Endothelial cell of umbilical vein (primary cell): ENCODE data around the gene PRR36. TPM values are rescaled to one million over a fixed set of nuclear protein-coding genes. Genes with fewer than 3 reads are reported as not detected.

Source experiments
- BruUV-seq: library from RNA; stranded (reverse); fragments of 400-500 nt; replicated peaks from 2 replicates; lab custom pipeline; 2021; lab: Mats Ljungman, UMichigan
- CTCF ChIA-PET: fragments of 300-600, 350-600 bp; sonication (Branson Sonifier 250); formaldehyde crosslinking; loops from one replicate; lab custom pipeline; 2021; ENCODE audit warnings: antibody characterized with exemption, inconsistent platforms; lab: Charles Lee
- POLR2A ChIA-PET: fragments of 300-600, 350-600 bp; sonication (Branson Sonifier 250); formaldehyde crosslinking; loops from one replicate; lab custom pipeline; 2021; ENCODE audit warnings: antibody characterized with exemption, inconsistent platforms; lab: Charles Lee
- DNase-seq: peaks from one replicate; pipeline ENCODE4 v3.0.0-alpha.2; 2011; ENCODE audit warnings: low read depth, low spot score
- FAIRE-seq: peaks from 2 replicates; lab custom pipeline; 2011; peaks lifted over from hg19 to GRCh38; lab: Jason Lieb, UNC
- H2AFZ ChIP-seq: 2 replicates; pipeline ENCODE4 v1.6.0; 2012; ENCODE audit warnings: low read depth, low read length, control low read depth, inconsistent platforms
- H3K27ac ChIP-seq: 2 replicates; pipeline ENCODE4 v1.5.1; 2011; ENCODE audit warnings: low read depth, mild to moderate bottlenecking, control low read depth, low read length, moderate library complexity; ENCODE audit not compliant: insufficient read depth
- H3K27me3 ChIP-seq, 2 experiments: 2 replicates each; pipeline versions ENCODE4 v1.6.0 to v1.6.1; 2011; ENCODE audit warnings: low read length in 2 of 2, mixed read lengths in 1 of 2; ENCODE audit not compliant: control insufficient read depth in 2 of 2, insufficient read depth in 2 of 2
- H3K36me3 ChIP-seq, 2 experiments: 2 replicates in 1 of 2; 3 replicates in 1 of 2; pipeline ENCODE4 v1.5.1; 2011; ENCODE audit warnings: low read length in 2 of 2, mild to moderate bottlenecking in 1 of 2, moderate library complexity in 1 of 2; ENCODE audit not compliant: control insufficient read depth in 2 of 2, insufficient read depth in 2 of 2; ENCODE audit errors: extremely low read depth in 1 of 2
- H3K4me1 ChIP-seq: 3 replicates; pipeline ENCODE4 v1.5.1; 2011; ENCODE audit warnings: mild to moderate bottlenecking, low read length; ENCODE audit not compliant: control insufficient read depth, insufficient read depth; ENCODE audit errors: extremely low read depth
- H3K4me2 ChIP-seq: 2 replicates; pipeline ENCODE4 v1.6.1; 2011; ENCODE audit warnings: low read length, control low read depth, mixed read lengths; ENCODE audit not compliant: insufficient read depth
- H3K4me3 ChIP-seq, 3 experiments: fragments of 200-600 bp in 1 of 3; sonication (generic), shearing (Covaris generic) in 1 of 3; replicated peaks in 1 of 3; 2 replicates each; pipeline ENCODE4 v1.5.1; 2011 to 2016; ENCODE audit warnings: control low read depth in 3 of 3, low read length in 3 of 3, mild to moderate bottlenecking in 2 of 3, inconsistent platforms in 1 of 3, low read depth in 1 of 3, moderate library complexity in 1 of 3; ENCODE audit not compliant: insufficient read depth in 1 of 3
- H3K79me2 ChIP-seq: 2 replicates; pipeline ENCODE4 v1.6.0; 2012; ENCODE audit warnings: low read length, inconsistent platforms; ENCODE audit not compliant: control insufficient read depth, insufficient read depth
- H3K9ac ChIP-seq: replicated peaks from 2 replicates; pipeline ENCODE3; 2011; ENCODE audit warnings: low read length, control low read depth; ENCODE audit not compliant: insufficient read depth; ENCODE audit errors: extremely low read depth
- H3K9me1 ChIP-seq: replicated peaks from 3 replicates; pipeline ENCODE4 v1.6.0; 2011; ENCODE audit warnings: mild to moderate bottlenecking, low read length; ENCODE audit not compliant: control insufficient read depth, insufficient read depth; ENCODE audit errors: extremely low read depth
- H3K9me3 ChIP-seq: replicated peaks from 2 replicates; pipeline ENCODE4 v1.5.1; 2012; ENCODE audit warnings: low read length, inconsistent platforms; ENCODE audit not compliant: control insufficient read depth, insufficient read depth
- H4K20me1 ChIP-seq: replicated peaks from 2 replicates; pipeline ENCODE3; 2011; ENCODE audit warnings: mild to moderate bottlenecking, low read length; ENCODE audit not compliant: control insufficient read depth, insufficient read depth; ENCODE audit errors: extremely low read depth
- CTCF ChIP-seq, 2 donors: IDR thresholded peaks; 1 replicate in 1 of 2; 2 replicates in 1 of 2; pipeline ENCODE4 v1.5.1; 2011; ENCODE audit warnings: low read length in 2 of 2, mild to moderate bottlenecking in 2 of 2, moderate library complexity in 2 of 2, control low read depth in 1 of 2, inconsistent platforms in 1 of 2, low read depth in 1 of 2; ENCODE audit not compliant: insufficient read depth in 1 of 2; ENCODE audit errors: extremely low read depth in 1 of 2
- EZH2 ChIP-seq: IDR thresholded peaks from 2 replicates; pipeline ENCODE4 v1.6.1; 2012; ENCODE audit warnings: borderline replicate concordance, low read depth, mild to moderate bottlenecking, moderate library complexity, low read length, inconsistent platforms; ENCODE audit not compliant: severe bottlenecking
- FOS ChIP-seq: IDR thresholded peaks from 2 replicates; pipeline ENCODE4 v1.6.1; 2011; ENCODE audit warnings: mild to moderate bottlenecking, low read length, moderate library complexity, borderline replicate concordance; ENCODE audit not compliant: insufficient read depth
- GATA2 ChIP-seq: IDR thresholded peaks from 2 replicates; pipeline ENCODE4 v1.7.0; 2011; ENCODE audit warnings: low read depth, mild to moderate bottlenecking, moderate library complexity, mixed read lengths, low read length; ENCODE audit not compliant: insufficient read length, insufficient read depth
- JUN ChIP-seq: IDR thresholded peaks from 2 replicates; pipeline ENCODE4 v1.6.1; 2011; ENCODE audit warnings: borderline replicate concordance, low read depth; ENCODE audit not compliant: insufficient read length, insufficient read depth
- MAX ChIP-seq: IDR thresholded peaks from 2 replicates; pipeline ENCODE4 v1.6.1; 2011; ENCODE audit not compliant: insufficient read depth, insufficient read length
- MYC ChIP-seq: IDR thresholded peaks from one replicate; pipeline ENCODE4 v1.6.1; 2011; ENCODE audit warnings: mild to moderate bottlenecking, low read depth, low read length
- POLR2A ChIP-seq: IDR thresholded peaks from 2 replicates; pipeline ENCODE4 v1.6.1; 2012; ENCODE audit warnings: low read depth, mild to moderate bottlenecking, control low read depth, low read length
- POLR2AphosphoS5 ChIP-seq: IDR thresholded peaks from 2 replicates; pipeline ENCODE4 v1.6.1; 2012; ENCODE audit warnings: low read depth, mild to moderate bottlenecking, control low read depth, low read length, moderate library complexity; ENCODE audit not compliant: insufficient read depth
- dilution Hi-C: fragments of 300-500 bp; cut with MboI; formaldehyde crosslinking; loops from one replicate; pipeline ENCODE4 v1.15.0; 2019; ENCODE audit warnings: low sequenced_read_pairs; ENCODE audit not compliant: extremely low pct_ligation_motif_present
- intact Hi-C: fragments of 100-400 bp; cut with micrococcal nuclease; formaldehyde crosslinking; loops from one replicate; pipeline ENCODE4 v1.10.0; 2022
- polyA plus RNA-seq, 4 experiments: library from polyadenylated mRNA; depleted of rRNA in 3 of 4; stranded (reverse) in 3 of 4; unstranded in 1 of 4; fragments of >200 nt; gene quantifications; 2 replicates each; pipeline versions ENCODE4 v1.2.1 to v1.2.3, GENCODE V29; 2011 to 2012; ENCODE audit warnings: missing spikeins in 1 of 4
- total RNA-seq: library from RNA; stranded (reverse); gene quantifications from 2 replicates; pipeline ENCODE4 v1.2.3, GENCODE V29; 2021

PRR36 gene
- total and polyA plus RNA-seq, 2 donors (not counting 3 experiments of a cell fraction or from before 2014, with no cell fraction given): not detected

GRCh38 chr19:7819337-7819736 lies 54.9 kb downstream of the PRR36 start:
- Histone ChIP-seq H3K4me1 (no peaks in the 10 kb centered on the region), H4K20me1 (no peaks in the 10 kb centered on the region), H3K4me3 (no peak overlapping the region), H3K27ac (no peak overlapping the region), H3K79me2 (no peaks in the 10 kb centered on the region), H3K4me2 (no peak overlapping the region), H3K9me3 (no peaks in the 10 kb centered on the region), H3K9me1 (no peaks in the 10 kb centered on the region), H3K36me3 (no peaks in the 10 kb centered on the region), H3K9ac (no peak overlapping the region), H3K27me3 (no peaks in the 10 kb centered on the region), H2AFZ (no peak overlapping the region)
- CTCF ChIA-PET: interaction anchor here (0.9 to 1.8 kb wide), 4 partner anchors 9 to 139 kb away, joined by 3 to 5 read pairs (median 4); partner anchors contain the start of gene TRAPPC5
- no peak for DNase-seq
- dilution Hi-C loops: no loop called here
- POLR2A ChIA-PET: no interaction called here
- TF ChIP-seq FOS: no peak
- no peak for TF ChIP-seq GATA2
- no peak for FAIRE-seq
- intact Hi-C loops: no loop called here
- BruUV-seq: no TSS peak

- Histone ChIP-seq H4K20me1 (no peaks in the 10 kb centered on the region), H2AFZ (no peak overlapping the region), H3K27me3 (no peaks in the 10 kb centered on the region), H3K4me2 (no peak overlapping the region), H3K9me1 (no peaks in the 10 kb centered on the region), H3K4me3 (no peak overlapping the region), H3K79me2 (no peaks in the 10 kb centered on the region), H3K36me3 (no peaks in the 10 kb centered on the region), H3K27ac (no peak overlapping the region), H3K9me3 (no peaks in the 10 kb centered on the region), H3K4me1 (no peaks in the 10 kb centered on the region), H3K9ac (no peak overlapping the region)
- ChIA-PET CTCF (interaction anchor here (0.9 to 1.8 kb wide), 4 partner anchors 10 to 138 kb away, joined by 3 to 5 read pairs (median 4); partner anchors contain the start of gene TRAPPC5), POLR2A (no interaction called here)
- BruUV-seq: no TSS peak
- DNase-seq (no peak), FAIRE-seq (no peak)
- intact Hi-C loops: no loop called here
- TF ChIP-seq POLR2AphosphoS5 (no peak), MAX (no peak), CTCF (IDR thresholded peaks at IDR 0.05; ENCODE audit: extremely low read depth in 1 of 2, insufficient read depth in 1 of 2, low read depth in 1 of 2, low read length in 2 of 2) (no peak), FOS (no peak), MYC (no peak), GATA2 (no peak), POLR2A (no peak), EZH2 (no peak), JUN (no peak)
- dilution Hi-C loops: no loop called here
These were observed 55.4 kb downstream of the PRR36 start for GRCh38 chr19:7818806-7819205.
